ENCODE measurements around the gene KRT39.

Gene KRT39

DNA sequence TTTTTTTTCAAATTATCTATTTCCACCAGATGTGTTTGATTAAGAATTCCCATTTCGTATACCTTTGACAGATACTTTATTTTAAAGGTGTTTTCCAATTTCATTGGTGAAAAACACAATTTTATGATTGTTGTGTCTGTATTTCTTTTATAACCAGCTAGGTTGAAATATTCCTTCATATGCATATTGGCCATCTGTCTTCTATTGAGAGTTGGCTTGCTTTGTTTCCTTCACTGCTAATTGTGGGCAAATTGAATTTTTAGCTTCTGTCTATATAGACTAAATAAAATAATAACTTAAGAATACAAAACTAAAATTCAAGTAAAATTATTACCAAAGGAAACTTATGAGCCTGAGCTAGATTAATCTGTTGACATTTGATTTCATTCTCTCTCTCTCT is 28.4 kb upstream of the KRT39 start:
- ATAC-seq (no peak), DNase-seq (ENCODE audit: low spot score in 2 of 2) (no peak)
- no peaks in the 10 kb centered on the region for H3K36me3 Mint-ChIP-seq
- no peak overlapping the region for H3K4me3 Mint-ChIP-seq
- no peaks in the 10 kb centered on the region for H3K4me1 Mint-ChIP-seq
- no peaks in the 10 kb centered on the region for H3K9me3 Mint-ChIP-seq
- H3K27ac Mint-ChIP-seq: no peak overlapping the region

DNA sequence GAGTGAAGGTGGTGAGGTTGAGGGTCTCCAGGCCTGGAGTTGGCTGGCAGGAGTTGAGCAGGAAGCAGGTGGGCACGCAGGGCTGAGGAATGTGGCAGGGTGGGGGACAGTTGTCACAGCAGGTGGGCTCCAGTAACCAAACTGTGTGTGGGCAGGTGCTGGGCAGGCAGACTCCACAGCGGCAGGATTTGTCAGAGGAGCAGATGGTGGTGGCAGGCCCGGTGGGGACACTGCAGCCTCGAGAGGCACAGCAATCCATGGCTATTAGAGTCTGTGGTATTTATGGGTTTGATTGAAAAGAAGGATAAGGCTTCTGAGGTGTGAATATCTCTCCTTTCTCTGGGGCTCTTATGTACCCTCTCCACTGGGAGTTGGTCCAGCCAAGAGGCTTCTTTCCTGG is 27.1 kb upstream of the KRT39 start, which contains the start of gene KRTAP3-3:
Gene KRTAP3-3 (minus strand): TSS at position 326 of the 400 bp plus-strand sequence. CDS start 67 bp downstream, at position 259.
- Mint-ChIP-seq H3K4me1 (no peaks in the 10 kb centered on the region), H3K4me3 (no peak within 1 kb of the TSS), H3K27ac (no peak within 1 kb of the TSS), H3K9me3 (no peaks in the 10 kb centered on the region), H3K36me3 (no peaks in the 10 kb centered on the region)
- ATAC-seq: no peak
- DNase-seq (ENCODE audit: low spot score in 2 of 2): no peak

DNA sequence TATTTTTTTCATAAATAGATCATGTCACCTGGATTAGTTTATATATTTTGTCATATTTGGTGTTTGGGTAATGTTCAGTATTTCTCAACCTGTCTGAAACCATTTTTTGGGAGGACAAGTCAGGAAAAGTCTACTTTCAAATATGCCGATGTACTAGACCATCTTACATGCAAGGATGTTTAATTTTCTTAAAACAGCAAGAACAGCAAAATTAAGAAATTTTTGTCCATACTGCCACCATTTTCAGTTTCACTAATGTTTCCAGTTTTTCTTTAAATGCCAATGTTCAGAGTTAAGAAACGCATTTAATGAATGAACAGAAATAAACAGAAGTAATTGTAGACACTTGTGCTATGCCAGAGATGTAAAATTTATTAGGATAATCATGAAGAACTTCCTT is 26.3 kb upstream of the KRT39 start:
- ATAC-seq (no peak), DNase-seq (ENCODE audit: low spot score in 2 of 2) (no peak)
- no peaks in the 10 kb centered on the region for H3K4me1 Mint-ChIP-seq
- no peaks in the 10 kb centered on the region for H3K36me3 Mint-ChIP-seq
- H3K9me3 Mint-ChIP-seq: no peaks in the 10 kb centered on the region
- no peak overlapping the region for H3K4me3 Mint-ChIP-seq
- no peak overlapping the region for H3K27ac Mint-ChIP-seq

DNA sequence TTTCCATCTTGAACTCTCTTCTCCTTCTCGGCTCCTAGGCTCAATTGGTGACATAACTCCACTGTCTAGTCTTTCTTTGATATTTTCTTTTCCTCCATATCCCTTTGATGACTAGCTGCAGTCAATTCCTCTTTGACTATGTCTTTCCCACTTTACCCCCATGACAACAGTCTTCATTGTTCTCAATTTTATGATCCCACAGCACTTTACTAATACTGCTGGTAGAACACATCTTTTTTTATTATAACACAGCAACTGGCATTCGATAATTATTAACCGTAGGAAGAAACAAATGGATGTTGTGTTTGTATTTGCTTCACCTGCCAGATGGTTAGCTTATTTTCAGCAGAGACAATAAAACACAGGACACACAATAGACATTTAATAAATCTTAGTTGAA is 25.9 kb upstream of the KRT39 start:
- no peaks in the 10 kb centered on the region for H3K9me3 Mint-ChIP-seq
- ATAC-seq (no peak), DNase-seq (ENCODE audit: low spot score in 2 of 2) (no peak)
- H3K4me1 Mint-ChIP-seq: no peaks in the 10 kb centered on the region
- H3K4me3 Mint-ChIP-seq: no peak overlapping the region
- no peak overlapping the region for H3K27ac Mint-ChIP-seq
- no peaks in the 10 kb centered on the region for H3K36me3 Mint-ChIP-seq

DNA sequence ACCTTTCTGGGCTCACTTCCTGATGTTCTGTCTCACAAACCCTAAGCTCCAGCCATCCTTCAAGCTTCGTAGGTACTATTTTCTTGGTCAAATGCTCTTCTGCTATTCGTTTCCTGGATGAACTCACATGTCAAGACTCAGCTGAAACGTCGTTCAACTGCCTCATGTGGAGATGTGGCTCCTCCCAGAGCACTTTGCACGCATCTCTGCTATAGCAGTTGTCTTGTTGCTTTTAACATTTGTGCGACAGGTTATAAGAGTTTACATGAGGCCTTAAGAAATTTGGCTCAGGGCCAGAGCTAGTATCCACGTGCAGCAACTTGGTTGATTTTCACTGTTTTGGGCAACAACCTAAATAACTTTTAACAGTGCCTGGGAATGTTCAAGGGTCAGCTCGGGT is 20.2 kb upstream of the KRT39 start:
- Mint-ChIP-seq H3K27ac (no peak overlapping the region), H3K4me3 (no peak overlapping the region), H3K36me3 (no peaks in the 10 kb centered on the region), H3K9me3 (no peaks in the 10 kb centered on the region), H3K4me1 (no peaks in the 10 kb centered on the region)
- ATAC-seq: no peak
- no peak for DNase-seq (ENCODE audit: low spot score in 2 of 2)

DNA sequence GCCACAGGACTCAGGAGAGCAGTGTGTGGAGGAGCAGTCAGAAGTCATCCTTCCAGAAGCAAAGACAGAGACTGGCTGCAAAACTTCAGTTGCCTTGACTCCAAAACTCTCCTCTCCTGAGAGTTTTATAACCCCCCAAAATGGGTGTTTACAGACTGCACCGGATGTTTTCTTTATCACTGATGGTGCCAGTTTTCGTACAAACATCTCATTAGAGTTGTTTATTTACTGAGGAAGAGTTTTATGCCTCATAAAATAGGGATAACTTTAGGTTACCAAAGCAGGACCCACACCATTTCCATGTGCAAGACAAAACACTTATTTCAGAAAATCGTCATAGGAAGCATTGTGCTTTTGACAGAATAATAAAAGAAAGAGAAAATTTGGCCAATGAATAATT is 17.5 kb upstream of the KRT39 start, which contains the start of gene KRT40:
Gene KRT40 (minus strand): TSS at position 101 of the 400 bp plus-strand sequence. CDS start 53 bp downstream, at position 48.
- no peaks in the 10 kb centered on the region for H3K4me1 Mint-ChIP-seq
- DNase-seq (ENCODE audit: low spot score in 2 of 2) (no peak), ATAC-seq (no peak)
- no peaks in the 10 kb centered on the region for H3K9me3 Mint-ChIP-seq
- no peaks in the 10 kb centered on the region for H3K36me3 Mint-ChIP-seq
- H3K27ac Mint-ChIP-seq: no peak within 1 kb of the TSS
- no peak within 1 kb of the TSS for H3K4me3 Mint-ChIP-seq

DNA sequence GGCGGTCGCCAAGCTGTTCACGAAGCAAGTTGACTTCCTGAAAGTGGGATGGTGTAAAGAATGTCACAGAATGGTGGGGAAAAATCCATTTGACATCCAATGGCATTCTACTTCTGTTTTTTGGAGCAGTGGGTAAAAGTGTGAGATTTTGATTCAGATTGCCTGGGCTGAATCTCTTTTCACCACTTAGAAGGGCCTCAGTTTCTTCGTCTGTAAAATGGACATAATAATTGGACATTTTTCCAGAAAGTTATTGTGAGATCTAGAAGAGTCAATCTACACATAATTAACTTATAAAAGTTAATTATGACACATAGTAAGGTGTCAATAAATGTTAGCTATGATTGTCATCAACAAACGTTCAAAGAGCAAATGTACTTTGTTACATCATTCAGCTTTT is 14.4 kb upstream of the KRT39 start:
- no peak overlapping the region for H3K4me3 Mint-ChIP-seq
- no peak for ATAC-seq
- H3K27ac Mint-ChIP-seq: no peak overlapping the region
- no peaks in the 10 kb centered on the region for H3K4me1 Mint-ChIP-seq
- no peaks in the 10 kb centered on the region for H3K9me3 Mint-ChIP-seq
- no peaks in the 10 kb centered on the region for H3K36me3 Mint-ChIP-seq
- no peak for DNase-seq (ENCODE audit: low spot score in 2 of 2)

DNA sequence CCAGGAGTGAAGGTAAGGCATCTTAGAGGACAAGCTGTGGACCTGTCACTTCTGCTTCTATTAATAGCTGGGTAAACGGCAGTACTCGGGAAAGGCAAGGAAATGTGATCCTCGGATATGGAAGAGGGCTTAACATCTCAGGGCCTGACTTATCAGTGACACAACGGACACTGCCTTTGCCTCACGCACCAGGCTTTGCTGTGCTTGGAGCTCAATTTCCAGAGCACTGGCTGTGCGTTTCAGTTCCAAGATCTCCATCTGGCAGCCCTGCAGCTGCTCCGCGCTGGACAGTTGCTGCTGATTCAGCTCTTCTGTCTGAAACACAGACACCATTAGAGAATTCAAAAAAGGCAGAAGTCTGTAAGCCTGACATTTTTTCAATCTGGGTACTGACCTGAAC is 13.8 kb upstream of the KRT39 start:
- no peak overlapping the region for H3K27ac Mint-ChIP-seq
- no peak overlapping the region for H3K4me3 Mint-ChIP-seq
- H3K4me1 Mint-ChIP-seq: no peaks in the 10 kb centered on the region
- no peak for ATAC-seq
- no peak for DNase-seq (ENCODE audit: low spot score in 2 of 2)
- no peaks in the 10 kb centered on the region for H3K9me3 Mint-ChIP-seq
- H3K36me3 Mint-ChIP-seq: no peaks in the 10 kb centered on the region

DNA sequence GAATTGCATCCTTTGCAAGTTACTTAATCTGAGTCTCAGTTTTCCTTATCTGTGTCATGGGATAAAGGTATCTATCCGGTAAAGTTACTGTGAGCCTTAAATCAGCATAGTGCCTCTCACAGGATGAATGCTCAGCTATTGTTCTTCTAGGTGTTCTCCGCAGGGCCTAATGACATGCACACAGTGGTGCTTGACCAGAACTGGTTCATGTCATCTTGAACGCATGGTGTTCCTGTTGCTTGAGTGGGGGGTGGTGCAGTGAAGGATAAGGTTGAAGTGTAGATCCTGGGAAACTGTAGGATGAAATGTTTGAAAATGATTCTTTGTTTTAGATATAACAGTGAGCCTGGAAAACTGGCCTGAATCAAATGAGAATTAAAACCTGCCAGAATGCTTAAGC is 13.4 kb upstream of the KRT39 start:
- H3K9me3 Mint-ChIP-seq: no peaks in the 10 kb centered on the region
- no peaks in the 10 kb centered on the region for H3K4me1 Mint-ChIP-seq
- ATAC-seq (no peak), DNase-seq (ENCODE audit: low spot score in 2 of 2) (no peak)
- no peak overlapping the region for H3K27ac Mint-ChIP-seq
- no peak overlapping the region for H3K4me3 Mint-ChIP-seq
- H3K36me3 Mint-ChIP-seq: no peaks in the 10 kb centered on the region

DNA sequence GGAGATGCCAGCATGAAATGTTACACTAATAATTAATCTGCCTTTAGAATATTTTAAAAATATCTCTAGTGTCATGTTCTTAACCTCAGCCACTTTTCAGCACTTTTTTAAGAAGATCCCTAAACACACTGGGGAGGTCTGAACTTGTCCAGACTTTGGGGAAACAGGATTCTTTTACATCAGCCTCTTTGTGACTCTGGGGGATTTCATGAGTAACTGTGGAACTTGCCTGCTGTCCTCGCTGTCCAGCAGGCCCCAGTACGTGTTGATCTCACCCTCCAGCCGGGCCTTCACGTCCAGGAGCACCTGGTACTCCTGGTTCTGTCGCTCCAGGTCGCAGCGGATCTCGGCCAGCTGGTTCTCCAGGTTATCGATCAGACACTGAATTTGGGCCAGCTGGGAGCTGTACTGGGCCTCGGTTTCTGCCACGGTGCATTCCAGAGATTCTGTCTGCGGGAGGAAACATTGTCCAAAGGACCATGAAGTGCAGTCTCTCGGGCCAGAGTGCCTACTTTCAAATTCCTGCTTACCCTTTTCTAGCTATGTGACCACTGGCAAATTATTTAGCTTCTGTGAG is 11.9 kb upstream of the KRT39 start:
- DNase-seq (ENCODE audit: low spot score in 2 of 2) (no peak), ATAC-seq (no peak)
- Mint-ChIP-seq H3K27ac (no peak overlapping the region), H3K36me3 (no peaks in the 10 kb centered on the region), H3K4me3 (no peak overlapping the region), H3K9me3 (no peaks in the 10 kb centered on the region), H3K4me1 (no peaks in the 10 kb centered on the region)

DNA sequence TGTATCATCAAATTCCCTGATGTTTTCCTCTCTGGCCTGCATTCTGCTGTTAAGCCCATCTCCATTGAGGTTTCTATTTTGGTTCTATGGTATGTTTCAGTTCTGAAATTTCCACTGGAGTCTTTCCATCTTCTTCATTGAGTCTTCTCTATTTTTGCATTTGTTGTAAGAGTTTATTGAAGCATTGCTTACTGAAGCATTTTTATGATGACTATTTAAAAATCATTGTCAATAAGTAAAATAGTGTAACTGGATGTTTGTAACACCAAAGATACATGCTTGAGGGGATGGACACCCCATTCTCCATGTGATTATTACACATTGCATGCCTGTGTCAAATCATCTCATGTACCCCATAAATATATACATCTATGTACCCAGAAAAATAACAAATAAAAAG is 8.8 kb upstream of the KRT39 start:
- H3K36me3 Mint-ChIP-seq: no peaks in the 10 kb centered on the region
- no peaks in the 10 kb centered on the region for H3K9me3 Mint-ChIP-seq
- ATAC-seq (no peak), DNase-seq (ENCODE audit: low spot score in 2 of 2) (no peak)
- no peak overlapping the region for H3K27ac Mint-ChIP-seq
- no peaks in the 10 kb centered on the region for H3K4me1 Mint-ChIP-seq
- no peak overlapping the region for H3K4me3 Mint-ChIP-seq

DNA sequence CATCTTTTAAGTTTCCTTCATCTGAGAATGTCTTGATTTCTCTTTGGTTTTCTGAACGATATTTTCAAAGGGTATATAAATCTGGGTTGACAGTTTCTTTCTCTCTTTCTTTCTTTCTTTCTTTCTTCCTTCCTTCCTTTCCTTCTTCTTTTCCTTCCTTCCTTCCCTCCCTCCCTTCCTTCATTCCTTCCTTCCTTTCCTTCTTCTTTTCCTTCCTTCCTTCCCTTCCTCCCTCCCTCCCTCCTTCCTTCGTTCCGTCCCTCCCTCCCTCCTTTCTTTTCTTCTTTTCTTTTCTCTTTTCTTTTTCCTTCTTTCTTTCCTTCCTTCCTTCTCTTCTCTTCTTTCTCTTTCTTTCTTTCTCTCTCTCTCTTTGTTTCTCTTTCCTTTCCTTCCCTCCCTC is 7.6 kb upstream of the KRT39 start:
- DNase-seq (ENCODE audit: low spot score in 2 of 2) (no peak), ATAC-seq (no peak)
- H3K36me3 Mint-ChIP-seq: no peaks in the 10 kb centered on the region
- no peaks in the 10 kb centered on the region for H3K4me1 Mint-ChIP-seq
- no peak overlapping the region for H3K4me3 Mint-ChIP-seq
- H3K9me3 Mint-ChIP-seq: no peaks in the 10 kb centered on the region
- H3K27ac Mint-ChIP-seq: no peak overlapping the region

DNA sequence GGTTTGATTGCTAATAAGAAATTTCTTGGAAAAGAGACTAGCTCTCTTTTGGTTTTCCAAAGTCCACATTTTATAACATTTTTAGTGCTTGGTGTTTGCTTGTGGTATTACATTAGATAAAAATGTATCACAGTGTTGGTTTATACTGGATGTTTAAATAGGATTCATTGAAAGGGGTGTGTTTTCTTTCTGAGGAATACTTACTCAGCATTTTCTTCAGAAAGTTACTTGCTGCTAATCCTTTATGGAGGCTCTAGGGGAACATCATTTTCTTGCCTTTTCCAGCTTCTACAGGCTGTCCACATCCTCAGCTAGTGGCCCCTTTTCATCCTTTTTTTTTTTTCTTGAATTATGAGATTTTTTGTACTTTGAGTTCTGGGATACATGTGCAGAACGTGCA is 834 bp upstream of the KRT39 start:
- no peaks in the 10 kb centered on the region for H3K9me3 Mint-ChIP-seq
- no peak for ATAC-seq

DNA sequence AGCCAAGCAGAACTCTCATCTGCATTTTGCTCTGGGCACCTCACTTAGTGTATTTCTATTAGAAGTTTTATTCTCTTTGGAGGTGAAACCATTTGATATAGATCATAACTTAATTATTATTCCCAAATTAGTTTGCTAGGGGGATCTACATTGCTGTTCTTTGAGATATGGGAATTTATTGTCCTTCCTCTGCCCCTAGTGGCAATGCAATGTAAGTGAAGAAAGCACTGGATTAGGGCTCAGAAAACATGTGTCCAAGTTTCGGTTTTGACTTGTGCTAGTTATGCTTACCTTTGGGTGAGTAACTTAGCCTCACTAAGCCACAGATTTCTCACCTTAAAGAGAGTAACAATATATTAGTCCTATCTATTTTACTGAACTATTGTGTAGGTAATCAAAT is 2.9 kb downstream of the KRT39 start:
- Mint-ChIP-seq H3K4me1 (peaks cover 4% of the 10 kb centered on the region), H3K9me3 (no peaks in the 10 kb centered on the region), H3K27ac (no peak overlapping the region), H3K4me3 (no peak overlapping the region), H3K36me3 (no peaks in the 10 kb centered on the region)
- peak; percentile 71 for ATAC-seq
- DNase-seq (ENCODE audit: low spot score in 2 of 2): no peak

More for the DNA sequence above, 834 bp upstream of the KRT39 start:
- H3K27ac Mint-ChIP-seq: no peak overlapping the region
- H3K36me3 Mint-ChIP-seq: no peaks in the 10 kb centered on the region
- no peak for DNase-seq (ENCODE audit: low spot score in 2 of 2)
- H3K4me3 Mint-ChIP-seq: no peak overlapping the region
- H3K4me1 Mint-ChIP-seq: no peaks in the 10 kb centered on the region

DNA sequence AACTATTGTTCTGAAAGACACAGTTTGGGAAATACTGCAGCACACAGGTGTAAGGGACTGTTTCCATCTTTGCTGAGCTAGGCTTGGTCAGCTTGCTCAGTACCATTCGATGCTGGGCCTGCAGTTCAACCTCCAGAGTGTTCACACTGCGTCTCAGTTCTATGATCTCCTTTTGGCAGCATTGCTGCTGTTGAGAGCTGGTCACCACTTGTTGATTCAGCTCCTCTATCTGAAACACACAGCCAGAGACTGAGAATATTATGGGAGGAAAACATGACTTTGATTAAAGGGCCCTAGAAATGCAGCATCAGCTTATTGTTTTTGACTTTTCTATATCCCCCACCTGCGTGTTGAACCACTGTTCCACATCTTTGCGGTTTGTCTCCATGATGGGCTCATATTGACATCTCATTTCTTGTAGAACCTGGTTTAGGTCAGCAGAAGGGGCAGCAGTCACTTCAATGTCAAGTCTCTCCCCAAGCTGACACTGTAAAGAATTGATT is 4.6 kb downstream of the KRT39 start:
- DNase-seq (ENCODE audit: low spot score in 2 of 2): no peak
- Mint-ChIP-seq H3K4me3 (no peak overlapping the region), H3K36me3 (no peaks in the 10 kb centered on the region), H3K9me3 (no peaks in the 10 kb centered on the region), H3K27ac (no peak overlapping the region), H3K4me1 (peaks cover 4% of the 10 kb centered on the region)
- no peak for ATAC-seq

DNA sequence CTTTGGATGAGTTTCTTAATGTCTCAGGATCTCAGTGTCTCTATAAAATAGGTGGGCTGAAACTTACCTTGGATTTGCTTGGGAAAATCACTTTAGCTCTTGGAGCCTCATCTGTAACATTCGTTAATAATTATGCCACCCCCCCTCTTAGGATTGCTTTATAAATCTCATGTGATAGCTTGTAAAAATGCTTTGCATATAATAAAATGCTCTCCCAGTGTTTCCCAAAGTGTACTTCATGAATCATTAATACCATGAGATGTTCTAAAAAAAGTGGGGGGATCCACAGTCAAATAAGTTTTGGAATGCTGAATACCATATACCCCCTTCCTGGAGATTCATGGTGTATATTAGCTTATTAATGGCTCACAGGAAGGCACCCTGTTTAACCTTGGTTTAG is 5.2 kb downstream of the KRT39 start:
- Mint-ChIP-seq H3K4me1 (peaks cover 4% of the 10 kb centered on the region), H3K4me3 (no peak overlapping the region), H3K36me3 (no peaks in the 10 kb centered on the region), H3K9me3 (no peaks in the 10 kb centered on the region), H3K27ac (no peak overlapping the region)
- ATAC-seq: no peak
- no peak for DNase-seq (ENCODE audit: low spot score in 2 of 2)

DNA sequence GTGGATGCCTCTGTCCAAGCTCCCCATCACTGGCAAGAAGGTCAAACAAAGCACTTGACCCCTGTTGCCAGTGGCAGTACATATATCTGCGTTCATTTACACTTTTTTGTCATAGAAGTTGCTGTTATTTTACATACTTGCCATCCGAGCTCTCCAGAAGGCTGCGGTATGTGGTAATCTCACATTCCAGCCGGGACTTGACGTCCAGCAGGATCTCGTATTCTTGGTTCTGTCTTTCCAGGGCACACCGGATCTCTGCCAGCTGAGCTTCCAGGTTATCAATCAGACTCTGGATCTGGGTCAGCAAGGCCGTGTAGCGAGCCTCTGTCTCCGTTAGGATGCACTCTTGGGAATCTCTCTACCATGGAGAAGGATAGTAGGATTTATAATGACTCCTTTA is 6.6 kb downstream of the KRT39 start:
- H3K36me3 Mint-ChIP-seq: no peaks in the 10 kb centered on the region
- ATAC-seq (no peak), DNase-seq (ENCODE audit: low spot score in 2 of 2) (no peak)
- H3K27ac Mint-ChIP-seq: no peak overlapping the region
- H3K9me3 Mint-ChIP-seq: no peaks in the 10 kb centered on the region
- no peak overlapping the region for H3K4me3 Mint-ChIP-seq
- peaks cover 4% of the 10 kb centered on the region for H3K4me1 Mint-ChIP-seq

Measured in stimulated activated effector memory CD8-positive, alpha-beta T cell treated with anti-CD3 and anti-CD28 coated beads, Interleukin-12 subunit alpha, Interleukin-12 subunit beta, amount 100 ng/mL, for 72 hours (primary cell).